Muscle layer of duodenum (tissue), 2 donors: Measurements from ENCODE around the gene TEAD1.

ENCODE experiments used
- H3K27ac ChIP-seq: one replicate; pipeline ENCODE4 v1.7.0; 2013; ENCODE audit warnings: mild to moderate bottlenecking, low read length
- H3K27me3 ChIP-seq: one replicate; pipeline ENCODE4 v1.7.0; 2013; ENCODE audit warnings: low read depth, mild to moderate bottlenecking, control low read depth, low read length
- H3K36me3 ChIP-seq, 2 donors: one replicate each; pipeline ENCODE4 v1.7.0; 2013; ENCODE audit warnings: low read length in 2 of 2, control low read depth in 1 of 2, mild to moderate bottlenecking in 1 of 2; ENCODE audit not compliant: insufficient read depth in 2 of 2, control insufficient read depth in 1 of 2
- H3K4me1 ChIP-seq, 2 donors: one replicate each; pipeline ENCODE4 v1.7.0; 2013; ENCODE audit warnings: low read length in 2 of 2, mild to moderate bottlenecking in 2 of 2, control low read depth in 1 of 2, moderate library complexity in 1 of 2; ENCODE audit not compliant: insufficient read depth in 2 of 2, control insufficient read depth in 1 of 2
- H3K4me3 ChIP-seq, 2 donors: one replicate each; pipeline ENCODE4 v1.7.0; 2013; ENCODE audit warnings: low read length in 2 of 2, low read depth in 1 of 2, mild to moderate bottlenecking in 1 of 2
- H3K9me3 ChIP-seq, 2 donors: one replicate each; pipeline ENCODE4 v1.7.0; 2013; ENCODE audit warnings: low read length in 2 of 2, control low read depth in 1 of 2, mild to moderate bottlenecking in 1 of 2; ENCODE audit not compliant: control insufficient read depth in 1 of 2
- donor health status: healthy.

TEAD1 gene

GRCh38 chr11:12808519-12808918 lies 134.3 kb downstream of the TEAD1 start:
- Histone ChIP-seq H3K36me3 (no peaks in the 10 kb centered on the region), H3K4me1 (peaks cover 10 to 27% of the 10 kb centered on the region in 2 donors), H3K4me3 (no peak overlapping the region), H3K27ac (no peak overlapping the region), H3K27me3 (no peaks in the 10 kb centered on the region), H3K9me3 (no peaks in the 10 kb centered on the region)

- no peak overlapping the region for H3K27ac ChIP-seq
- peaks cover 15 to 29% of the 10 kb centered on the region in 2 donors for H3K4me1 ChIP-seq
- H3K36me3 ChIP-seq: no peaks in the 10 kb centered on the region
- H3K4me3 ChIP-seq: no peak overlapping the region
- no peaks in the 10 kb centered on the region for H3K9me3 ChIP-seq
- no peaks in the 10 kb centered on the region for H3K27me3 ChIP-seq
Measured at GRCh38 chr11:12809364-12809763, 135.1 kb downstream of the TEAD1 start.

GRCh38 chr11:12809864-12810567 lies 135.8 kb downstream of the TEAD1 start:
- no peak overlapping the region for H3K4me3 ChIP-seq
- no peaks in the 10 kb centered on the region for H3K9me3 ChIP-seq
- H3K36me3 ChIP-seq: no peaks in the 10 kb centered on the region
- no peak overlapping the region for H3K27ac ChIP-seq
- peaks cover 17 to 33% of the 10 kb centered on the region in 2 donors for H3K4me1 ChIP-seq
- no peaks in the 10 kb centered on the region for H3K27me3 ChIP-seq

GRCh38 chr11:12810568-12810894 lies 136.3 kb downstream of the TEAD1 start:
- Histone ChIP-seq H3K27ac (no peak overlapping the region), H3K36me3 (no peaks in the 10 kb centered on the region), H3K4me3 (no peak overlapping the region), H3K4me1 (peaks cover 22 to 38% of the 10 kb centered on the region in 2 donors), H3K27me3 (no peaks in the 10 kb centered on the region), H3K9me3 (no peaks in the 10 kb centered on the region)

GRCh38 chr11:12811861-12812260 lies 137.6 kb downstream of the TEAD1 start:
- Histone ChIP-seq H3K36me3 (no peaks in the 10 kb centered on the region), H3K4me3 (no peak overlapping the region), H3K27me3 (no peaks in the 10 kb centered on the region), H3K9me3 (no peaks in the 10 kb centered on the region), H3K4me1 (peaks cover 24 to 47% of the 10 kb centered on the region in 2 donors), H3K27ac (no peak overlapping the region)

- Histone ChIP-seq H3K36me3 (no peaks in the 10 kb centered on the region), H3K4me1 (peaks cover 24 to 53% of the 10 kb centered on the region in 2 donors), H3K27ac (no peak overlapping the region), H3K27me3 (no peaks in the 10 kb centered on the region), H3K4me3 (no peak overlapping the region), H3K9me3 (no peaks in the 10 kb centered on the region)
Measured at GRCh38 chr11:12812849-12813248, 138.6 kb downstream of the TEAD1 start.

- Histone ChIP-seq H3K9me3 (no peaks in the 10 kb centered on the region), H3K27me3 (no peaks in the 10 kb centered on the region), H3K36me3 (no peaks in the 10 kb centered on the region), H3K4me1 (peaks cover 24 to 57% of the 10 kb centered on the region in 2 donors), H3K4me3 (no peak overlapping the region), H3K27ac (peak overlapping the region; percentile 78)
Measured at GRCh38 chr11:12813371-12814225, 139.4 kb downstream of the TEAD1 start.

GRCh38 chr11:12815129-12815480 lies 140.9 kb downstream of the TEAD1 start:
- peak overlapping the region; percentile 78 for H3K27ac ChIP-seq
- no peaks in the 10 kb centered on the region for H3K36me3 ChIP-seq
- no peaks in the 10 kb centered on the region for H3K27me3 ChIP-seq
- H3K9me3 ChIP-seq: no peaks in the 10 kb centered on the region
- peaks cover 24 to 45% of the 10 kb centered on the region in 2 donors for H3K4me1 ChIP-seq
- H3K4me3 ChIP-seq: peak overlapping the region; percentile 20 to 28

GRCh38 chr11:12815931-12816494 lies 141.8 kb downstream of the TEAD1 start:
- Histone ChIP-seq H3K4me1 (peaks cover 24 to 45% of the 10 kb centered on the region in 2 donors), H3K27me3 (no peaks in the 10 kb centered on the region), H3K27ac (peak overlapping the region; percentile 78), H3K9me3 (no peaks in the 10 kb centered on the region), H3K36me3 (no peaks in the 10 kb centered on the region), H3K4me3 (no peak overlapping the region)

- H3K36me3 ChIP-seq: no peaks in the 10 kb centered on the region
- H3K4me1 ChIP-seq: peaks cover 24 to 45% of the 10 kb centered on the region in 2 donors
- H3K4me3 ChIP-seq: no peak overlapping the region
- no peaks in the 10 kb centered on the region for H3K9me3 ChIP-seq
- no peak overlapping the region for H3K27ac ChIP-seq
- H3K27me3 ChIP-seq: no peaks in the 10 kb centered on the region
Measured at GRCh38 chr11:12817681-12818332, 143.6 kb downstream of the TEAD1 start.

- H3K36me3 ChIP-seq: no peaks in the 10 kb centered on the region
- H3K27me3 ChIP-seq: no peaks in the 10 kb centered on the region
- H3K4me3 ChIP-seq: no peak overlapping the region
- H3K9me3 ChIP-seq: no peaks in the 10 kb centered on the region
- peaks cover 18 to 40% of the 10 kb centered on the region in 2 donors for H3K4me1 ChIP-seq
- H3K27ac ChIP-seq: no peak overlapping the region
Measured at GRCh38 chr11:12818333-12819015, 144.3 kb downstream of the TEAD1 start.
